HFF-Myc (cell line): Measurements from ENCODE around the gene MALL.

ENCODE experiments used
- DNase-seq: peaks from one replicate; pipeline ENCODE4 v3.0.0-alpha.2; 2011; ENCODE audit warnings: low read depth; ENCODE audit errors: extremely low read depth
- H3K4me3 ChIP-seq: replicated peaks from 2 replicates; pipeline ENCODE4 v1.5.1; 2011; ENCODE audit warnings: low read depth, mild to moderate bottlenecking, control low read depth, low read length
- TF ChIP-seq, protein P1 (sequence below): IDR thresholded peaks from 2 replicates; pipeline ENCODE4 v1.5.1; 2012; ENCODE audit warnings: mild to moderate bottlenecking, low read depth, low read length, control low read depth; ENCODE audit errors: missing control alignments

The MALL gene

DNA sequence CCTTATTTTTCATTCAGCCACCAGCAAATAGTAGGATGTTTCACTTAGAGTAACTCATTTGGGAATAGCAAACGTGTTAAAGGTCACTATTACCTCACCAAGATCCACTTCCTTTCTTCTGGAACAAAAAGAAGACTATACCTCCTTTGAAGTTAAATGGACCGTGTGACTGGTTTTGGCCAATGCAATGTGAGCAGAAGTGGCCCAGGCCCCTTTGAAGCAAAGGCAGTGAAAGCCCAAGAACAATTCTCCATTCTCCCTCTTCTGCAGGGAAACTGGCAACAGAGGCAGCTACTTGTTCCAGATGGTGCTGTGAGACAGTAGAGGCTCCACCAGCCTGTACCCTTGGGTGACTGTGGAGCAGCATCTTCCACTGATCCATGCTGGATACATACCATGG is 11.3 kb upstream of the MALL start:
- no peak for DNase-seq
- TF ChIP-seq, protein P1, sequence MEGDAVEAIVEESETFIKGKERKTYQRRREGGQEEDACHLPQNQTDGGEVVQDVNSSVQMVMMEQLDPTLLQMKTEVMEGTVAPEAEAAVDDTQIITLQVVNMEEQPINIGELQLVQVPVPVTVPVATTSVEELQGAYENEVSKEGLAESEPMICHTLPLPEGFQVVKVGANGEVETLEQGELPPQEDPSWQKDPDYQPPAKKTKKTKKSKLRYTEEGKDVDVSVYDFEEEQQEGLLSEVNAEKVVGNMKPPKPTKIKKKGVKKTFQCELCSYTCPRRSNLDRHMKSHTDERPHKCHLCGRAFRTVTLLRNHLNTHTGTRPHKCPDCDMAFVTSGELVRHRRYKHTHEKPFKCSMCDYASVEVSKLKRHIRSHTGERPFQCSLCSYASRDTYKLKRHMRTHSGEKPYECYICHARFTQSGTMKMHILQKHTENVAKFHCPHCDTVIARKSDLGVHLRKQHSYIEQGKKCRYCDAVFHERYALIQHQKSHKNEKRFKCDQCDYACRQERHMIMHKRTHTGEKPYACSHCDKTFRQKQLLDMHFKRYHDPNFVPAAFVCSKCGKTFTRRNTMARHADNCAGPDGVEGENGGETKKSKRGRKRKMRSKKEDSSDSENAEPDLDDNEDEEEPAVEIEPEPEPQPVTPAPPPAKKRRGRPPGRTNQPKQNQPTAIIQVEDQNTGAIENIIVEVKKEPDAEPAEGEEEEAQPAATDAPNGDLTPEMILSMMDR, result no peak
- no peak overlapping the region for H3K4me3 ChIP-seq

DNA sequence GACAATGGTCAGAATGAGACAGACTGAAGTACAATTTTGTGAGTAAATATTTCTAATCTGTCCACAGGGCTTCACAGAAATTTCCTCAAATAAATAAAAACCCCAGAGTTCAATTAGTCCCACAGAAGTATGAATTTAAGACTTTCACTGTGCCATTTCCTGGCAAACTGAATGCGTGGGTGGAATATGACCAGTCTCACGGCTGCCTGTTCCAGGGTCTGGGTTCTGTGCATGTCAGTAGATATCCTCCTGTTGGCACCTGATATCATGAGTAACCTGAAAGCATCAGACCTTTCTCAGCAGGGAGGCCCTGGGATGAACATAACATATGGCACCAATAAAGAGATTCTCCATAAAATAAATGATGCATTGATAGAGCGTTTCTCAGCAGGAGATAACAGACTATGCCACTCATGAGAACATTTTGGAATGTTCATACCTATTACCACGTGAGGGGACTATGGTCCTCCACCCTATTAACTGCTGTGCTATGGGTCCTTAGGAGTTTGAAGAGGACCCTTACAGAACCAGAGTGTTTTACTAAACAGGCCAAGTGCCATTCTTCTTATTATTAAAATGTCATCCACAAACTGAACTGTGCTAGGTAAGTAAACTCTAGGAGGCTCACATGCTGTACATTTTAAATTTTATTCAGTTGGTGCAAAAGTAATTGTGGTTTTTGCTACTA is 10.6 kb upstream of the MALL start:
- no peak for DNase-seq
- TF ChIP-seq, protein P1, result no peak
- H3K4me3 ChIP-seq, result no peak overlapping the region

DNA sequence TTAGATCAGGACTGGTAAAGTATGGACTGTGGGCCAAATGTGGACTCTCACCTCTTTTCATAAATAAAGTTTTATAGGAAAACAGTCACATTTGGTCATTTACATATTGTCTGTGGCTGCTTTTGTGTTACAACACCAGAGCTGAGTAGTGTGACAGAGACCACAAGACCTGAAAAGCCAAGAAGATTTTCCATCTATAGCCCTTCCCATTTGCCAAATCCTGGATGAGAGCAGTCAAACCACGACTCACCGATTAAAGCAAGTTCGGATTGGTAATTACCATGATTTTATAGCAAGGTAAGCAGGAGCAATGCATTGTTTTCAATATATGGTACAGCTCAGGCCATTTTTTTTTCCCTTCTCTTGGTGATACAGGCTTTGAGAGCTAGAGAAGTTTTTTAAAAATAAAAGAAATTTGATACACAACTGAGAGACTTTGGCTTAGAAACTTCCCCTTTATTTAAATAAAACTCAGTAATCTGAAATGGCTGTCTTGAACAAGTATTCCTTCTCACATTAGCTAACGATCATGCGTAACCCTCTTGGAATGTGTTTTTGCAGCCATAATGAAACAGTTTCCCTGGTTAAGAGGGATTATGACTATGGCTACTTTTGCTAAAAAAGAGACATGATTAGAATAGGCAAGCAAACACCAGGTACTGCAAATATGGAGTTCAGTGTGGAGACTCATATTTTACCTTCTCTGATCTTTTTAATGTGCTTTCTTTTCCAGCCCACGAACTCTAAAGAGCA is 9.5 kb upstream of the MALL start:
- no peak overlapping the region for H3K4me3 ChIP-seq
- TF ChIP-seq, protein P1, result no peak
- no peak for DNase-seq

DNA sequence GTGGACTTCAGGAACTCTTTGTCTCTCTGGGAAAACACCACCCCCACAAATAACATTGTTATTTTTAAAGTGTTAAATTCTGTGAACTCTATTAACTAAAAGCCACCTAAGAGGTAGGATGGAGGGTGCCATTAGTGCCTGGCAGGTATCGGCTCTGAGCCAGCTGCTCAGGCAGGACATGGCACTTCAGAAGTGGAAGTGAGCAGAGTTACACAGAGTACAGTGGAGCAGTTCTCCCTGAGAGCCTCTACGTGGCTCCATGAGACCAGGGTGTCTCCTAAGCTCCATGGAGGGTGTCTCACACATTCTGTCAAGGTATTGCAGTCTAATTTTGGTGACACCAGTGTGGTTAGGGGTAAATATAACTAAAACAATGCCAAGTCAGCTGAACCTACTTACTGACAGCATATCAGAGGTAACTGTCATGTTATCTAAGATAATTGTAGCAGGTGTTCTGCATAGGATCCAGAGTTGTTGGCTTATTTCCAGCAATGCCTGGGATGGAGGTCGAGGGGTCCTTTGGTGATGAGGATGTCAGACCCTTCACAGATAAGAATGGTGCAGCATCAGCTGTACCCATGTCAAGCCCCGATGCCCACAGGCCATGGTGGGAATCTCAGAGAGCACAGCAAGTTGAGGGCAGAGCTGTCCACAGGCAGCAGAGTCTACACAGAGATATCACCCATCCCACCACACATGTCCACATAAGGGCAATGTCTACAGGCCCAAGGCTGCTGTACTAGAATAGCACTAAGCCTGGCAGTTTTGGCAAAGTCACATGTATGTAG is 8.6 kb upstream of the MALL start:
- TF ChIP-seq, protein P1, result no peak
- no peak for DNase-seq
- H3K4me3 ChIP-seq, result no peak overlapping the region

DNA sequence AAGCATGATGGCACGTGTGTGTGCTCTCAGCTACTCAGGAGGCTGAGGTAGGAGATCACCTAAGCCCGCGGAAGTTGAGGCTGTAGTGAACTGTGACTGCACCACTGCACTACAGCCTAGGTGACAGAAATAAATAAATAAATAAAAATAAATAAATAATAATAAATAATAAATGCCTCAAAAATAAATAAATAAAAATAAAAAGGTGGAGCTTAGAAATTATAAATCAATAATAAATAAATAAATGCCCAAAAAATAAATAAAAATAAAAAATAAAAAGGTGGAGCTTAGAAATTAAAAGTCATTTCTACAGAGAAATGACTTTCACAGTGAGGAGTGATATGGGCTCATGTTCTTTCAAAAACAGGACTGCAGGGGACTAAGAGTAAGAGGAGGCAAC is 6.0 kb upstream of the MALL start:
- DNase-seq, result no peak
- TF ChIP-seq, protein P1, result no peak
- H3K4me3 ChIP-seq, result no peak overlapping the region

DNA sequence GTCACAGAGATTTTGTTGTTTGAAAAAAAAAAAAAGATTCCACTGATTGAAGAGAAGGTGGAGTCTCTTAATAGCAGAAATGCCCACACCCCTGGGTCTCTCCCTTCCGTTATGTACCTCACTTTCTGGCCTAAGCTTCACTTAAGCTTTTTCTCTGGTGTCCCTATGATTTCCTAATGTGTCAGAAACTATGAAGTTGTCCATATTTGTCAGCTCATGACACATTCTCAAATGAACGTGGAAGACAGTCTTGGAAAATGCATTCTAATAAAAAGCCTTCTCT is 5.4 kb upstream of the MALL start:
- TF ChIP-seq, protein P1, result no peak
- DNase-seq, result no peak
- no peak overlapping the region for H3K4me3 ChIP-seq
